Ectodermal cell (in vitro differentiated cells): ENCODE data around the gene ZIC1.

Source experiments
- H3K27ac ChIP-seq: 2 replicates; pipeline ENCODE4 v1.7.0; 2013; ENCODE audit warnings: mild to moderate bottlenecking, low read depth, low read length; ENCODE audit not compliant: insufficient read depth, poor library complexity, severe bottlenecking
- H3K27me3 ChIP-seq: 2 replicates; pipeline ENCODE4 v1.7.0; 2013; ENCODE audit warnings: mild to moderate bottlenecking, low read length; ENCODE audit not compliant: insufficient read depth, control insufficient read depth, poor library complexity, severe bottlenecking
- H3K36me3 ChIP-seq: one replicate; pipeline ENCODE4 v1.7.0; 2013; ENCODE audit warnings: low read length; ENCODE audit not compliant: control insufficient read depth, insufficient read depth
- H3K4me1 ChIP-seq: one replicate; pipeline ENCODE4 v1.7.0; 2013; ENCODE audit warnings: low read length; ENCODE audit not compliant: control insufficient read depth, insufficient read depth
- H3K4me3 ChIP-seq: 2 replicates; pipeline ENCODE4 v1.7.0; 2013; ENCODE audit warnings: low read depth, low read length, control low read depth; ENCODE audit not compliant: insufficient read depth
- H3K9me3 ChIP-seq: 2 replicates; pipeline ENCODE4 v1.7.0; 2013; ENCODE audit warnings: mild to moderate bottlenecking, low read length, moderate library complexity; ENCODE audit not compliant: control insufficient read depth
- WGBS, 2 experiments: methylation state at CpG; one replicate each; pipeline ENCODE4 v1.1.7; 2013; ENCODE audit warnings: missing lambda C conversion rate in 2 of 2; 5-methylcytosine and 5-hydroxymethylcytosine counted together

Gene ZIC1

GRCh38 chr3:147415874-147416273 is 6.7 kb downstream of the ZIC1 start:
- Histone ChIP-seq H3K27me3 (peaks cover 100% of the 10 kb centered on the region), H3K27ac (no peak overlapping the region), H3K9me3 (no peaks in the 10 kb centered on the region), H3K4me1 (peaks cover 19% of the 10 kb centered on the region), H3K4me3 (no peak overlapping the region), H3K36me3 (no peaks in the 10 kb centered on the region)
- 2 to 10% methylated on average over 2 of the region's 2 CpGs for WGBS, 2 experiments

DNA sequence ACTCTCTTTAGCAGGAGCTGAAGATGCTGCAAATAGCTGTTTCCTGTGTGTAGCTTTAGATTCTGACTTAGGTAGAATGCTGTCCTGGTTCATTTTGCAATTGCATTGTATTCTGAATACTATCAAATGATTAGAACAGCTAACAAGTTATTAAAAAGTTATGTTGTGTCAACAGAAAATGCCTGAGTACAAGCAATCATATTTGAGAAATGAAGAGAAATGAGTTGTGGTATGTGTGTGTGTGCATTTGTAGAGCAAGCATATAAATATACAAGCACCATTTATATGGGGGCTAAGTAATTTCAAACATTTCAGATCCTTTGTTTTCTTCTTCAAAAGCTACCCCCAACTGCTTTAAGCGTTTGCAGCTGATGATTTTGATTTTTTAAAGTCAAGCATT is 7.8 kb downstream of the ZIC1 start:
- H3K9me3 ChIP-seq: no peaks in the 10 kb centered on the region
- H3K27me3 ChIP-seq: peaks cover 100% of the 10 kb centered on the region
- peaks cover 20% of the 10 kb centered on the region for H3K4me1 ChIP-seq
- 0% methylated on average over 1 of the region's 1 CpG for WGBS, 2 experiments
- H3K27ac ChIP-seq: no peak overlapping the region
- H3K4me3 ChIP-seq: no peak overlapping the region
- no peaks in the 10 kb centered on the region for H3K36me3 ChIP-seq

DNA sequence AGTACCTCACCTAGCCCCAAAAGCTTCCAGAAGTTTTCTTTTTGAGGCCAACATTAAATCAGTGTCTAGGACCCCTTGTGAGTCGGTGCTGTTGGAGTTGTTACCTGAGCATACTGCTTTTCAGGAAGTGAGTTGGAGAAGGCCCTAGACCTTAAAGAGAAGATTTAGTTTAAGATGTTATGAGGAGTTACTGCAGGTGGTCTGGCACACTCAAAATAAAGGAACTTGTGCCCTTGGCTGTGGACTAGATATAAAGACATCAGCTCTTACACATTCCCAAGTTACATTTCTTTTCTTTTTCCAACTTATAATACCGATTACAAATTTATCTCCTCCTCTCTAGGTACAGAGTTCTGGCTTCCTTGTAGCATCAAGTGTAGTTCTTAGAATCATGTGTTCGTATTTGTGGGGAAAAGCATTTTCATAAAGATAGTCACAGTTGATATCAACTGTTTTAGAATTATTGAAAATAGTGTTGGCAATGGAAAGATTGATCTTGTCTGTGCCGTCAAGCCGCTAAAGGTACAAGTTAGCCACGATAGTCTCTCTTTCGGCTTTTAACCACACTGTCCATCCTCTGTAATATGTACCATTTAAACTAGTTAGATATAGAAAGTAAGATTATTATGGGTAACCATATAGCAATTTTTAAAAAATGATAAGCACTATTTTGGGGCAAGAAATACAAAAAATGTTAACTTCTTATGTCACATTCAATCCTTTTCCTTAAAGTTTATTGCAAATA is 8.6 kb downstream of the ZIC1 start:
- no peaks in the 10 kb centered on the region for H3K36me3 ChIP-seq
- peaks cover 20% of the 10 kb centered on the region for H3K4me1 ChIP-seq
- H3K27me3 ChIP-seq: peaks cover 100% of the 10 kb centered on the region
- H3K9me3 ChIP-seq: no peaks in the 10 kb centered on the region
- H3K4me3 ChIP-seq: no peak overlapping the region
- H3K27ac ChIP-seq: no peak overlapping the region
- WGBS, 2 experiments: 34 to 44% methylated on average over 5 of the region's 7 CpGs

DNA sequence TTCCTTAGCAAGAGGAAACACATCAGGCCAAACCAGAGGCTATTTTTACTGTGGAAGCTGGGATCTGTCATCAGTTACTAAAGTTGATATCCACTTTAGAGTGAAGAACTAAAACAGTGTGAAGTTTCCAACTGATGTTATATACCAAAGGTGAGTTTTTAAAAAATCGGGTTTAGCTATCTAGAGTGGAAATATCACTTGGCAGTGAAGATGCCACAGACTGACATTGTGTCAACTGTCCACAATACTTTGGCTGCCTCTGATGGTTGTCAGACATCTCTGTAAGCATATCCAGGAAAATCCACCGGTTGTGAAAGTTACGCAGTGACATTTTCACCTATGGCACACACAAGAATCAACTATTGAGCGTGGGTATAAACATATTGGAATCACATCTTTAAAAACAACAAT is 9.2 kb downstream of the ZIC1 start:
- H3K27ac ChIP-seq: no peak overlapping the region
- H3K4me1 ChIP-seq: peaks cover 20% of the 10 kb centered on the region
- WGBS, 2 experiments: 19 to 23% methylated on average over 4 of the region's 4 CpGs
- H3K9me3 ChIP-seq: no peaks in the 10 kb centered on the region
- H3K36me3 ChIP-seq: no peaks in the 10 kb centered on the region
- H3K27me3 ChIP-seq: peaks cover 100% of the 10 kb centered on the region
- H3K4me3 ChIP-seq: no peak overlapping the region

DNA sequence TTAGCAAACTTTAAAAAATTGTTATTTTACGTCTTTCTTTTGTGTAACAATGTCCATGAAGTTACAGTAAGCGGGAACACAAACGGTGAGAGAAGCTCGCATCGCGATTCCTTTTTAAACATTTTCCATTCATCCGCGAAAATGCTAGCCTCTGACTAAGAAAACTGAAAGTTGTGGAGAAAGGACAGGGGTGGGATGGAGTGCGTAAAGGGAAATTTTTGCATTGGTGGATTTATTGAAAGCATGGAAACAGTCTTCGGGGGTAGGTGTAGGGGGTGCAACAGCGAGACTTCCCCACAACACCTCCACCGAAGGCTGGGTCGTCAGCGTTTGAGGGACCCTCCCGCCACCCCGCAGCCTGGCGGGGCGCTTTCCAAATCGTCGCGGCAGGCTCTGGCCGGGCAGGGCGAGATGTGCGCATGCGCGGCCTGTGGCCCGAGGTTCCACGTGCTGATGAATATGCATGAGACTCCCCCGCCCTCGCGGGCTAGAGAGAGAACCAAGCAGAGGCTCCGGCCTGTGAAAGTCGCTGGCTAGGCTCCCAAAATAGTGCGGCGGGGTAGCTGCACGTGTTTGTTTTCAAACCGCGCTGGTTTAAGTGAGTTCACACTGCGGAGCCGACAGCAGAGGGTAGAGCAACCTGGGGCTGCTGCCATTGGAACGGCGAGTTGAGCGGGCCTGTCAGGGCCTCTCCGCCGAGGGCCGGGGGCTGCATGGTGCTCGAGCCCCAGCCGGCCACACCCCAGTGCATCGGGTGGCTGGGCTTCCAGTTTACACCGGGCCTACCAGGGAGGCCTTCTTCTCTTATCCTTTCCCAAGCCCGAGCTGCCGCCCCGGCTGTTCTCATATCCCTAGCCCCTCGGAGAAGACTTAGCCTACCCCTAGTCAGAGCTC is 9.9 kb downstream of the ZIC1 start:
- 0 to 1% methylated on average over 54 of the region's 54 CpGs for WGBS, 2 experiments
- H3K27ac ChIP-seq: no peak overlapping the region
- H3K9me3 ChIP-seq: no peaks in the 10 kb centered on the region
- H3K4me3 ChIP-seq: peak overlapping the region; percentile 24
- H3K4me1 ChIP-seq: peaks cover 23% of the 10 kb centered on the region
- no peaks in the 10 kb centered on the region for H3K36me3 ChIP-seq
- H3K27me3 ChIP-seq: peaks cover 100% of the 10 kb centered on the region

DNA sequence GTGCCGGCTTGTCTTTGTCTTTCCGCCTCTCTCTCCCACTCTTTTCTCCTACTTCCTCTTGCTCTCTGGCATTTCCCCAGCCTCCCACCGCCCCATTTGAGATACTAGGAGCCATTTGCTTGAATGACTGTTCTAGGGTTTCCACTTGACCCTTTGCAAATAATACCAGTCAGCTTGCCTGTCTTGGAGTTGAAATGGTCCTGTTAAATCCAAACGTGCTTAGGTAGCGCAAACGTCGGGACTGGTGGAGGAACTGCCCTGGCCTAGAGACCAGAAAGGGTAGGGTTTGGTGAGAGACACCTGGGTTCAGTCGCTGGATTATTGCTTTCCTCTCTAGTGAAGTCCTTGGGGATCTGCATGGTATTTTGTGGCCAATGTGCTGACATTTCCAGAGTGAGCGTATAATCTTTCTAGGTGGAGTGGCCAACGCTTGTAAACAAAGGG is 10.6 kb downstream of the ZIC1 start:
- Histone ChIP-seq H3K9me3 (no peaks in the 10 kb centered on the region), H3K27me3 (peaks cover 100% of the 10 kb centered on the region), H3K4me1 (peaks cover 30% of the 10 kb centered on the region), H3K27ac (no peak overlapping the region), H3K36me3 (no peaks in the 10 kb centered on the region), H3K4me3 (peak overlapping the region; percentile 24)
- WGBS, 2 experiments: 3 to 4% methylated on average over 10 of the region's 10 CpGs

DNA sequence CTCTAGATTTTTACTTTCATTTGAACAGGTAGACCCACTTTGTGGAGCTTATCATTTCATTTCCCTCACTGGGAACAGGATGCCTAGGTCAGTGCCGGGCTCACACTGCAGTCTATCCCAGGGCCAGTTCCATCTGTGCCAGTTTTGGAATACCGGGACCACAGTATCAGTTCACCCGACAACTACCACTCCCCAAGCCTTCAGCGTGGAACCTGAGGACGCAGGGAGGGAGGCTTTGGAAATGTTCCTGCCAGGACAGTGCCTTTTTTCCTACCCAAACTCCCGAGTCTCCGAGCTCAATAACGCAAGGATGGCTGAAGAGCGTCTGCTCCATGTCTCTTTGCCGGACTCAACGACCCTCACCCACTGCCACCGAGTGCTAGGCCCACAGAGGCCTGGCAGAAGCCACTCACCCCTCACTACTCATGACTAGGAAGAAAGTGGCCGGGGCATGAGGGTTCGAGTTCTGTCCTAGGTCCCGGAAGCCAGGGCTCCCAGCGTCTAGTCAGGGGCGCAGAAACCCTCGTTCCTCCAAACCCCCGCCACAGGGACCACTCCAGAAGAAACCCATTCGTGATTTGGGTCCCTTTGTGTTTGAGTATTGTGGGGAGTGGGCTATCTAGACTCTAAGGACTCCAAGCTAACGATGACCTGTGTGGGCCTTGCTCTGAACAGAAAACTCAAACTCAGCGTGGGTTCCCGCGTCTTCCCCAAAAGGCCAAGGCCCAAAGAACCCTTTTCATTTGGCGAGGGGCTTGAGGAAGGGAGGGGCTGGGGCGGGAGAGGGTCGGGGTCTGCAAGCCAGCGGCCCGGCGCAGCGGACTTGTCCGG is 11.4 kb downstream of the ZIC1 start:
- H3K36me3 ChIP-seq: no peaks in the 10 kb centered on the region
- H3K27ac ChIP-seq: no peak overlapping the region
- WGBS, 2 experiments: 5 to 6% methylated on average over 32 of the region's 32 CpGs
- H3K27me3 ChIP-seq: peaks cover 100% of the 10 kb centered on the region
- H3K4me1 ChIP-seq: peaks cover 30% of the 10 kb centered on the region
- H3K9me3 ChIP-seq: no peaks in the 10 kb centered on the region
- H3K4me3 ChIP-seq: peak overlapping the region; percentile 24

GRCh38 chr3:147421184-147421912 is 12.2 kb downstream of the ZIC1 start:
- peaks cover 30% of the 10 kb centered on the region for H3K4me1 ChIP-seq
- H3K27me3 ChIP-seq: peaks cover 100% of the 10 kb centered on the region
- 0 to 1% methylated on average over 53 of the region's 53 CpGs for WGBS, 2 experiments
- H3K4me3 ChIP-seq: peak overlapping the region; percentile 24
- H3K27ac ChIP-seq: no peak overlapping the region
- no peaks in the 10 kb centered on the region for H3K9me3 ChIP-seq
- H3K36me3 ChIP-seq: no peaks in the 10 kb centered on the region

DNA sequence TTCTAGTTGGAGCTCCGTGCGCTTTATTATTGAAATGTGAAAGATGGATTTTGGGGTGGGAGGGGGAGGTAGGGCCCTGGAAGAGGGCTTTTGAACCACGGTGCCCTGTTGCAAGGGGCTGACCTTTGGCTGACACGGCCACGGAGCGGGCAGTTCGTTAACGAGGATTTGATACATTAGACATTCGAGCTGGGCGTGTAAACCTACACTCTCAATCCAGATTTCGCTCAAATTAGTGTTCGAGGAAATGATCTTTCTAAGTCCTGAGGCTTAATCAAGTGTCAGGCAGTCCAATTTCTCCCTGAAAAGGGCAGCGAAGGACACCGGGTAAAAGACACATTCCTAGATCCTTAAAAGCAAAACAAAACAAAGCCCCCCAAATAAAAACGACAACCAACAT is 13.0 kb downstream of the ZIC1 start:
- H3K4me1 ChIP-seq: peaks cover 30% of the 10 kb centered on the region
- H3K9me3 ChIP-seq: no peaks in the 10 kb centered on the region
- H3K4me3 ChIP-seq: no peak overlapping the region
- H3K27ac ChIP-seq: no peak overlapping the region
- H3K36me3 ChIP-seq: no peaks in the 10 kb centered on the region
- peaks cover 97% of the 10 kb centered on the region for H3K27me3 ChIP-seq
- 3% methylated on average over 15 of the region's 15 CpGs for WGBS, 2 experiments
